H1 (cell line): ENCODE data around the gene FGF1. TPM values are rescaled to one million over a fixed set of nuclear protein-coding genes. Genes with fewer than 3 reads are reported as not detected.

Experiments
- CHD7 ChIP-seq: fragments of 300-600 bp; sonication (generic); IDR thresholded peaks from 2 replicates; pipeline ENCODE4 v1.7.1; 2012; ENCODE audit warnings: low read length, moderate library complexity, mild to moderate bottlenecking, inconsistent platforms; ENCODE audit not compliant: insufficient replicate concordance
- polyA plus RNA-seq, 7 experiments: library from polyadenylated mRNA; depleted of rRNA in 3 of 7; stranded (reverse) in 5 of 7; unstranded in 2 of 7; fragments of >200 nt in 5 of 7; fragments of 200-250 nt in 2 of 7; gene quantifications; 1 replicate in 5 of 7; 2 replicates in 1 of 7; 4 replicates in 1 of 7; pipeline versions ENCODE4 v1.2.1 to v1.2.3, GENCODE V29; 2011 to 2013; ENCODE audit warnings: missing spikeins in 2 of 7, mixed read lengths in 2 of 7
- total RNA-seq: library from RNA; stranded (reverse); fragmentation: NEBNext Ultra II Directional; extraction: Animal tissue kit (Norgen Biotek cat#: 25700); gene quantifications from 2 replicates; pipeline ENCODE4 v1.2.1, GENCODE V29; 2021

Gene FGF1
- total and polyA plus RNA-seq, 2 of the 8 experiments (the other 6 are each of a cell fraction or from before 2014, with no cell fraction given), result 0.30 to 0.50 TPM

GRCh38 chr5:142644127-142644526 lies 41.8 kb downstream of the FGF1 start (continued):
- no peak for TF ChIP-seq CHD7
